A549 (cell line): Measurements from ENCODE around the gene CENPB.

Experiments
- CTCF ChIP-seq: fragments of >200 bp; sonication (Bioruptor Twin); formaldehyde crosslinking; IDR thresholded peaks from 3 replicates; pipeline ENCODE4 v1.5.1; 2016
- ELK1 ChIP-seq: fragments of 150-350 bp; IDR thresholded peaks from 2 replicates; pipeline ENCODE4 v1.6.1; 2014; ENCODE audit warnings: low read depth, mild to moderate bottlenecking, low read length
- HOXB5 ChIP-seq: fragments of 250-450 bp; sonication (Bioruptor Pico); IDR thresholded peaks from 2 replicates; pipeline ENCODE4 v1.5.0; 2020; ENCODE audit warnings: mild to moderate bottlenecking, moderate library complexity
- NR3C1 ChIP-seq: fragments of >200 bp; sonication (Bioruptor Twin); formaldehyde crosslinking; IDR thresholded peaks from 3 replicates; pipeline ENCODE4 v1.6.1; 2017
- POLR2A ChIP-seq: IDR thresholded peaks from 2 replicates; pipeline ENCODE4 v1.6.1; 2012; ENCODE audit warnings: mild to moderate bottlenecking, low read length
- SMC3 ChIP-seq: fragments of >200 bp; sonication (Bioruptor Twin); formaldehyde crosslinking; IDR thresholded peaks from 3 replicates; pipeline ENCODE4 v1.6.1; 2018; ENCODE audit warnings: inconsistent platforms

GRCh38 chr20:3749689-3750531 is 36.6 kb downstream of the CENPB start:
- peak; percentile 99 for TF ChIP-seq CTCF
- TF ChIP-seq POLR2A, result peak; percentile 75
- TF ChIP-seq SMC3, result peak; percentile 93
- TF ChIP-seq ELK1, result no peak
- no peak for TF ChIP-seq NR3C1
- peak; percentile 67; the same call in 1 of the 2 replicates for TF ChIP-seq HOXB5 (CRISPR knock-in tag)
